Transverse colon (tissue), 4 donors: ENCODE measurements around the gene HSPA2. TPM values are rescaled to one million over a fixed set of nuclear protein-coding genes. Genes with fewer than 3 reads are reported as not detected.

ENCODE experiments used
- DNase-seq: peaks from one replicate; pipeline ENCODE4 v3.0.0-alpha.2; 2019
- H3K27ac ChIP-seq, 4 donors: fragments of 200-600 bp; sonication (generic); 2 replicates each; pipeline ENCODE4 v1.5.1; 2016 to 2018; ENCODE audit warnings: inconsistent platforms in 4 of 4
- H3K27me3 ChIP-seq: fragments of 200-600 bp; sonication (generic); 2 replicates; pipeline ENCODE4 v1.5.1; 2017; ENCODE audit warnings: inconsistent platforms
- H3K36me3 ChIP-seq, 4 donors: fragments of 200-600 bp; sonication (generic); 2 replicates each; pipeline ENCODE4 v1.5.1; 2017 to 2019; ENCODE audit warnings: inconsistent platforms in 4 of 4
- H3K4me1 ChIP-seq, 4 donors: fragments of 200-600 bp; sonication (generic); 2 replicates each; pipeline ENCODE4 v1.5.1; 2017 to 2020; ENCODE audit warnings: inconsistent platforms in 4 of 4
- H3K4me3 ChIP-seq, 4 donors: fragments of 200-600 bp; sonication (generic); 1 replicate in 1 of 4; 2 replicates in 3 of 4; pipeline versions ENCODE4 v1.5.1 to v1.6.1; 2017 to 2019; ENCODE audit warnings: inconsistent platforms in 4 of 4
- H3K9me3 ChIP-seq, 2 donors: fragments of 200-600 bp; sonication (generic); 2 replicates each; pipeline ENCODE4 v1.5.1; 2017 to 2019; ENCODE audit warnings: inconsistent platforms in 2 of 2
- EP300 ChIP-seq: sonication (generic); formaldehyde crosslinking; IDR thresholded peaks from one replicate; pipeline ENCODE4 v1.6.1; 2017; ENCODE audit warnings: antibody characterized with exemption, low read depth
- POLR2A ChIP-seq: fragments of 450-650 bp; IDR thresholded peaks from one replicate; pipeline ENCODE4 v1.6.1; 2016; ENCODE audit warnings: antibody characterized with exemption, mild to moderate bottlenecking, moderate library complexity
- POLR2AphosphoS5 ChIP-seq, 3 donors: sonication (generic); formaldehyde crosslinking; IDR thresholded peaks; one replicate each; pipeline ENCODE4 v1.6.1; 2016; ENCODE audit warnings: antibody characterized with exemption in 3 of 3
- WGBS, 2 donors: methylation state at CpG; one replicate each; pipeline ENCODE4 v1.1.5; 2018; ENCODE audit warnings: low coverage in 1 of 2; 5-methylcytosine and 5-hydroxymethylcytosine counted together
- in situ Hi-C, 4 donors: fragments of 200-750 bp; cut with MboI; loops; one replicate each; pipeline versions ENCODE4 v1.15.0 to v1.15.1; 2017; ENCODE audit warnings: low sequenced_read_pairs in 3 of 4, low pct_ligation_motif_present in 1 of 4, low pct_unique_long_range_greater_than_20kb in 1 of 4
- intact Hi-C: fragments of 100-400 bp; cut with DNase I; formaldehyde crosslinking; loops from one replicate; pipeline ENCODE4 v1.15.1; 2023; ENCODE audit warnings: low total_unique reads
- total RNA-seq, 4 donors: library from RNA; depleted of rRNA; stranded (reverse); fragments of >200 nt; gene quantifications; one replicate each; pipeline ENCODE4 v1.1.0, GENCODE V29; 2016
- TF ChIP-seq, protein P1 (sequence below), 5 experiments: fragments of 200-600 bp in 3 of 5; fragments of 450-650 bp in 2 of 5; sonication (generic) in 3 of 5; IDR thresholded peaks; 1 replicate in 2 of 5; 2 replicates in 3 of 5; pipeline ENCODE4 v1.5.1; 2016 to 2017; ENCODE audit warnings: antibody characterized with exemption in 5 of 5, inconsistent platforms in 3 of 5, mild to moderate bottlenecking in 2 of 5, moderate library complexity in 1 of 5

HSPA2 gene
- total RNA-seq, 4 donors from 2014 or later, result 28.1 to 61.5 (median 42.1) TPM

DNA sequence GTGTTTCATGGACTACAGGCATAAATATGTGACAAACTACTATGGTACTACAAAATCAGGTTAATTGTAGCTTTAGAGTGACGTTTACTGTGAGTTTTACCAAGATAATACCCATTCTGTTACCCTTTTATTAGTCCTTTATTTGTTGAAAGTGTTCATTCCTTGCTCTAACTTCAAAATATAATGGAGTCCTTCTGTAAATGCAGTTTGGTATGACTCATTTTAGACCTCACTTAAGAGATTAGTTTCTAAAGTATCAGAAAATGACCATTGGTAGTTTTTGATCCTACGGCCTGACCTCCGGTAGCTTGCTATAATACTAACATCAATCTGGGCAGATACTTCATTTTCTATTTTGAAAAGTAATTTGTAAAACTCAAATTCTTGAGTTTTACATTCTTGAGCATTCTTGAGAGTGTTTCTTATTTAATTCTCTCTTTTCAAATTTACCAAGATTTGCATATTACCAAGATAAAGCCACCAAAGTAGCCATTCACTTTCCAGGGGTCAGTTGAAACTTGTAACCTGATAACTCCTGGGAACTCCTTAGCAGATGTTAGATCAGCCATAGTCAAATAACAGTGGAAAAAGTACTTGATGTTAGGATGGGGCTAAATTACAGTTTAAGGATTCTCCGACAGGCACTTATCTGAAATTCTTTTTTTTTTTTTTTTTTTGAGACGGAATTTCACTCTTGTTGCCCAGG is 4.2 kb downstream of the HSPA2 start:
- intact Hi-C loops (no loop called here), in situ Hi-C loops (loop anchor here (5.0 to 25.0 kb wide), 4 partner anchors 93 to 218 kb away; no protein-coding TSS in a partner anchor)
- H3K9me3 ChIP-seq, result no peaks in the 10 kb centered on the region
- DNase-seq, result no peak
- peaks cover 12% of the 10 kb centered on the region for H3K27me3 ChIP-seq
- peak overlapping the region in 2 of 4 donors; percentile 6 to 24 for H3K27ac ChIP-seq
- TF ChIP-seq POLR2AphosphoS5 (IDR thresholded peaks at IDR 0.05) (no peak), POLR2A (no peak), EP300 (no peak)
- TF ChIP-seq, protein P1, sequence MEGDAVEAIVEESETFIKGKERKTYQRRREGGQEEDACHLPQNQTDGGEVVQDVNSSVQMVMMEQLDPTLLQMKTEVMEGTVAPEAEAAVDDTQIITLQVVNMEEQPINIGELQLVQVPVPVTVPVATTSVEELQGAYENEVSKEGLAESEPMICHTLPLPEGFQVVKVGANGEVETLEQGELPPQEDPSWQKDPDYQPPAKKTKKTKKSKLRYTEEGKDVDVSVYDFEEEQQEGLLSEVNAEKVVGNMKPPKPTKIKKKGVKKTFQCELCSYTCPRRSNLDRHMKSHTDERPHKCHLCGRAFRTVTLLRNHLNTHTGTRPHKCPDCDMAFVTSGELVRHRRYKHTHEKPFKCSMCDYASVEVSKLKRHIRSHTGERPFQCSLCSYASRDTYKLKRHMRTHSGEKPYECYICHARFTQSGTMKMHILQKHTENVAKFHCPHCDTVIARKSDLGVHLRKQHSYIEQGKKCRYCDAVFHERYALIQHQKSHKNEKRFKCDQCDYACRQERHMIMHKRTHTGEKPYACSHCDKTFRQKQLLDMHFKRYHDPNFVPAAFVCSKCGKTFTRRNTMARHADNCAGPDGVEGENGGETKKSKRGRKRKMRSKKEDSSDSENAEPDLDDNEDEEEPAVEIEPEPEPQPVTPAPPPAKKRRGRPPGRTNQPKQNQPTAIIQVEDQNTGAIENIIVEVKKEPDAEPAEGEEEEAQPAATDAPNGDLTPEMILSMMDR (IDR thresholded peaks at IDR 0.05), result no peak
- 69 to 80% methylated on average over 5 of the region's 5 CpGs for WGBS, 2 donors
- H3K36me3 ChIP-seq, result no peaks in the 10 kb centered on the region
- peaks cover 0 to 18% (median 9%) of the 10 kb centered on the region in 4 donors for H3K4me1 ChIP-seq
- peak overlapping the region in 1 of 4 donors; percentile 70 for H3K4me3 ChIP-seq

DNA sequence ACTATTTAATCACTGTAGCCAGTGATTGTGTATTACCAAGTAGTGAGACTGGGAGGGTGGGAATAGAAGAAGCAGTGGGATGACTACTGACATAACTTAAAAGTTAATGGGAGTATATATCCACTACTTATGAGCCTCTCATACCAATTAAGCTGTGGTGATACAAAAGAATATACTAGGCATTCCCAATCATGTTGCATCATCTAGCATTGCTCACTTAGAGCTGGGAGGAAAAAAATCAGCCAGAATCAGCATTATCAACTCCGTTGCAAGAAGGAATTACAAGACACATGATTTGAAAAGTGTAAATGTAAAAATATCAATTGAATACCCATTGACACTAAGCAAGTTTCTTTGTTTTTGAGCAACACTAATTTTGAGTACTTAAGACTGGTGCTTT is 8.5 kb downstream of the HSPA2 start:
- Histone ChIP-seq H3K4me3 (no peak overlapping the region), H3K9me3 (no peaks in the 10 kb centered on the region), H3K27ac (peak overlapping the region in 3 of 4 donors; percentile 86 to 88 (median 87)), H3K27me3 (no peaks in the 10 kb centered on the region), H3K4me1 (peaks cover 0 to 24% (median 17%) of the 10 kb centered on the region in 4 donors), H3K36me3 (no peaks in the 10 kb centered on the region)
- in situ Hi-C loops (loop anchor here in 3 of 4 donors (10.0 to 25.0 kb wide), 3 partner anchors 88 to 213 kb away; no protein-coding TSS in a partner anchor), intact Hi-C loops (no loop called here)
- TF ChIP-seq POLR2AphosphoS5 (IDR thresholded peaks at IDR 0.05) (no peak), POLR2A (no peak)
- DNase-seq, result no peak
- WGBS, 2 donors, result 81 to 86% methylated on average over 1 of the region's 1 CpG

DNA sequence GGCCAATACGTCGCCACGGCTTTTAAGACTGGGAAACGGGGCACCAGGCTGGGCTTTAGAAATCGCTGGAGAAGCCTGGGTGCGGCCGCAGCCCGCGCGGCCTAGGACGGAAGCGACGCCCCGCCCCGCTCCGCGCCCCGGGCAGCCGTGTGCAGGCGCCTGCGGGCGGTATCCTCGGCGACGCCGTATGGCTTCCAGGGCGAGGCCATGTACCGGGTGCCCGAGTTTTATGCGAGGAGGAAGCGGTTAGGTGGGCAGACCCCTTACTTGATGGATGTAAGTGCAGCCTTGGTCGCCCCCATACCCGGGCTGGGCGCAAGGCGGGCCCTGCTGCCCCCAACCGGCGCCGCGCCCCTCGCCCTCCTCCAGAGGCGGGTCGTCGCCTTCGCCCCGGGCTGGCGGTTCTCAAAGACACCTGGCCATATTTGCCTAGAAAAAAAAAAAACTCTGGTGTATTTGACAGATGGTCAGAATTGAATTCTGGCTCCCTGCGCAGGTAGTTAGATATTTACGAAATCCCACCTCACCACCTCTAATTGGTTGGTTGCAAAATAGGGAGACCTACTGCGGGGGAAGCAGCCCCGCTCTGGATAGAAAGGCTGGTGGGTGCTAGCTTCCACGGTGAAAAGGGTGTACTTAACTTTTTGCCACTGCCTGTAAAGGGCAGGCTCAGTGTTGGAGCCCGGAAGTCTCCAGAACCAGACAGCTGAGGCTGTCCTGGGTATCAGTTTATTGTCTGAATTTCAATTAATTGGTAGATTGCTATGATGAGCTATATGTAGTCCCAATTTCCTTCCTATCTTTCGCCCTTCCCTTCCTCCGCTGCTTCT is 9.5 kb downstream of the HSPA2 start, which contains the start of gene PPP1R36:
PPP1R36 (plus strand) TSS at position 171 of the 830 bp plus-strand sequence; CDS start at position 208, 37 bp downstream.
- Histone ChIP-seq H3K4me3 (peak within 1 kb of the TSS; percentile 9 to 56 (median 38)), H3K4me1 (peaks cover 0 to 33% (median 17%) of the 10 kb centered on the region in 4 donors), H3K27ac (peak within 1 kb of the TSS; percentile 70 to 88 (median 86)), H3K9me3 (no peaks in the 10 kb centered on the region), H3K27me3 (no peaks in the 10 kb centered on the region), H3K36me3 (no peaks in the 10 kb centered on the region)
- DNase-seq, result peak; percentile 81
- TF ChIP-seq, protein P1 (IDR thresholded peaks at IDR 0.05), result no peak
- TF ChIP-seq POLR2A (peak; percentile 68), POLR2AphosphoS5 (IDR thresholded peaks at IDR 0.05) (peak in 2 of 3 donors; percentile 70 to 72), EP300 (no peak)
- intact Hi-C loops (no loop called here), in situ Hi-C loops (loop anchor here in 3 of 4 donors (10.0 to 25.0 kb wide), 3 partner anchors 87 to 212 kb away; no protein-coding TSS in a partner anchor)
- WGBS, 2 donors, result 14 to 51% methylated on average over 8 to 53 of the region's 54 CpGs

DNA sequence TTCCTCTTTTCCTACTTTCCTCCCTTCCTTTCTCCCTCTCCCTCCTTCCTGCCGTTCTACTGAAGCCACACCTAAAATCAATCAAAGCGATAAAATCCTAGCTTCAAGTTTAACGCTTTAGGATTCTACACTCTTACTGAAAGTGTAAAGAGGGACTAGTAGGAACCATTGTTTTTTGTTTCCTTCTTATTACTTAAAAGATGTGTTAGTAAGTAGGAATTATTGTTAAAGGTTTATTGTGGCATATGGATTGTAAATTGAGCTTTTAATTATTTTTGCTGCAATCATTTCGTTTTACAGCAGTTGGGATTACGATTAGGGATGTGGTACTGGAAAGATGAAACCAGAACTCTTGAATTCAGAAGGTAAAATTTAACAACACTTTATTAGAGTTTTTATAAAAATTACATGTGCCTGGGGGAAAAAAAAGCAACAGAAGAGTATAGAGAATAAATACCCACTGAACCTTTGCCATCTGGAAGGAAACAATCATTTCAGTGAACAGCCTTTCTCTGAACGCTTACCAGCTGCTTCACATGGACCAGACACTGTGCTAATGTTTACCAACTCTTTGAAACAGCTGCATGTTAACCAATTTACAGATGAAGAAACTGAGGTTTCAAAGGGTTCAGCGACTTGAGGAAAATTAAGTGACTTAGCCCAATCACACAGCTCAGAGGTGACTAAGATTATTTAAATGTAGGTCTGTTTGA is 10.2 kb downstream of the HSPA2 start:
- no peak for DNase-seq
- intact Hi-C loops, result no loop called here
- Histone ChIP-seq H3K27ac (peak overlapping the region; percentile 70 to 88 (median 86)), H3K9me3 (no peaks in the 10 kb centered on the region), H3K4me3 (peak overlapping the region in 3 of 4 donors; percentile 33 to 56 (median 44)), H3K36me3 (no peaks in the 10 kb centered on the region), H3K27me3 (no peaks in the 10 kb centered on the region), H3K4me1 (peaks cover 0 to 35% (median 16%) of the 10 kb centered on the region in 4 donors)
- 44 to 49% methylated on average over 7 of the region's 7 CpGs for WGBS, 2 donors
- in situ Hi-C loops, result no loop called here
- TF ChIP-seq POLR2AphosphoS5 (IDR thresholded peaks at IDR 0.05) (peak in 1 of 3 donors; percentile 36), POLR2A (no peak), EP300 (no peak)
- TF ChIP-seq, protein P1 (IDR thresholded peaks at IDR 0.05), result no peak
